A549 (cell line): ENCODE results near the gene HDAC1.

Experiments
- CHD2 ChIP-seq: fragments of 150-350 bp; IDR thresholded peaks from 2 replicates; pipeline ENCODE4 v1.6.1; 2014; ENCODE audit warnings: low read length; ENCODE audit not compliant: partially characterized antibody
- CTCF ChIP-seq: fragments of >200 bp; sonication (Bioruptor Twin); formaldehyde crosslinking; IDR thresholded peaks from 3 replicates; pipeline ENCODE4 v1.5.1; 2016
- EP300 ChIP-seq, 2 experiments: fragments of >200 bp; sonication (Bioruptor Twin); formaldehyde crosslinking; IDR thresholded peaks; 2 replicates in 1 of 2; 3 replicates in 1 of 2; pipeline ENCODE4 v1.6.1; 2016 to 2017
- HOXA7 ChIP-seq: fragments of 250-450 bp; sonication (Bioruptor Pico); IDR thresholded peaks from 2 replicates; pipeline ENCODE4 v1.5.0; 2020; ENCODE audit warnings: mild to moderate bottlenecking, moderate library complexity
- HOXB13 ChIP-seq: fragments of 250-450 bp; sonication (Bioruptor Pico); IDR thresholded peaks from 2 replicates; pipeline ENCODE4 v1.5.0; 2020; ENCODE audit warnings: low read depth, mild to moderate bottlenecking, moderate library complexity
- JUN ChIP-seq, 2 experiments: fragments of >200 bp; sonication (Bioruptor Twin); formaldehyde crosslinking; IDR thresholded peaks; 2 replicates in 1 of 2; 3 replicates in 1 of 2; pipeline ENCODE4 v1.6.1; 2016 to 2017
- RAD21 ChIP-seq, 2 experiments: fragments of >200 bp in 1 of 2; sonication (Bioruptor Twin) in 1 of 2; formaldehyde crosslinking in 1 of 2; IDR thresholded peaks in 1 of 2; conservative IDR thresholded peaks in 1 of 2; 2 replicates in 1 of 2; 3 replicates in 1 of 2; pipeline ENCODE4 v1.6.1; 2012 to 2018; ENCODE audit warnings: inconsistent platforms in 1 of 2
- REST ChIP-seq: fragments of 200-600 bp; sonication (generic); IDR thresholded peaks from 2 replicates; pipeline ENCODE4 v1.6.1; 2016; ENCODE audit warnings: antibody characterized with exemption, mild to moderate bottlenecking, moderate library complexity
- RFX5 ChIP-seq: fragments of 450-650 bp; IDR thresholded peaks from 2 replicates; pipeline ENCODE4 v1.7.1; 2014; ENCODE audit warnings: antibody characterized with exemption, mild to moderate bottlenecking, moderate library complexity
- SMC3 ChIP-seq: fragments of >200 bp; sonication (Bioruptor Twin); formaldehyde crosslinking; IDR thresholded peaks from 3 replicates; pipeline ENCODE4 v1.6.1; 2018; ENCODE audit warnings: inconsistent platforms
- ZFP36 ChIP-seq: fragments of 450-650 bp; IDR thresholded peaks from 2 replicates; pipeline ENCODE4 v1.6.1; 2014; ENCODE audit warnings: borderline replicate concordance; ENCODE audit not compliant: partially characterized antibody

GRCh38 chr1:32336963-32337675 lies 45.2 kb downstream of the HDAC1 start:
- TF ChIP-seq CTCF, result no peak
- no peak for TF ChIP-seq SMC3
- TF ChIP-seq REST, result no peak
- TF ChIP-seq RFX5, result no peak
- no peak for TF ChIP-seq ZFP36
- TF ChIP-seq JUN (IDR thresholded peaks at IDR 0.05), result no peak
- TF ChIP-seq HOXA7, result no peak
- TF ChIP-seq EP300 (IDR thresholded peaks at IDR 0.05), result no peak
- no peak for TF ChIP-seq CHD2
- no peak for TF ChIP-seq HOXB13 (CRISPR knock-in tag)
- TF ChIP-seq RAD21 (conservative IDR thresholded peaks at IDR 0.05 in 1 of 2, IDR thresholded peaks at IDR 0.05 in 1 of 2), result no peak
